Upper lobe of left lung (tissue), 4 donors: ENCODE data around the gene KCNJ13.
"Not testable (repeated sequence)": the region's sequence is repeated elsewhere in the genome, so short reads cannot be mapped to it uniquely, and the experiment has no call there.

ENCODE experiments used
- CTCF ChIP-seq, 6 experiments: fragments of 450-650 bp in 4 of 6; fragments of 200-600 bp in 2 of 6; sonication (generic) in 2 of 6; IDR thresholded peaks; one replicate each; pipeline ENCODE4 v1.5.1; 2016 to 2019; ENCODE audit warnings: antibody characterized with exemption in 6 of 6
- EP300 ChIP-seq, 4 donors: sonication (generic); formaldehyde crosslinking; IDR thresholded peaks; one replicate each; pipeline ENCODE4 v1.5.1; 2017; ENCODE audit warnings: antibody characterized with exemption in 4 of 4, control low read depth in 2 of 4
- POLR2A ChIP-seq, 4 donors: fragments of 450-650 bp; IDR thresholded peaks; one replicate each; pipeline ENCODE4 v1.5.1; 2016 to 2017; ENCODE audit warnings: antibody characterized with exemption in 4 of 4, mild to moderate bottlenecking in 2 of 4
- POLR2AphosphoS5 ChIP-seq, 2 donors: sonication (generic); formaldehyde crosslinking; IDR thresholded peaks; one replicate each; pipeline ENCODE4 v1.5.1; 2017; ENCODE audit warnings: antibody characterized with exemption in 2 of 2

- not testable (repeated sequence) for TF ChIP-seq CTCF, EP300, POLR2A, POLR2AphosphoS5 (IDR thresholded peaks at IDR 0.05)
Measured at GRCh38 chr2:232720056-232720455, 56.3 kb downstream of the KCNJ13 start.
